ENCODE data around the gene A3GALT2.

GRCh38 chr1:33316601-33317000, 4.3 kb downstream of the A3GALT2 start:
- TF ChIP-seq CTCF (conservative IDR thresholded peaks at IDR 0.05; ENCODE audit: low read length) (no peak), EZH2phosphoT487 (IDR thresholded peaks at IDR 0.05; ENCODE audit: borderline replicate concordance) (no peak)
